Left lung (tissue), 10 donors: Measurements from ENCODE around the gene PPP1R12B. TPM values are rescaled to one million over a fixed set of nuclear protein-coding genes. Genes with fewer than 3 reads are reported as not detected.
"Not testable (repeated sequence)": the region's sequence is repeated elsewhere in the genome, so short reads cannot be mapped to it uniquely, and the experiment has no call there.

Experiments used
- ATAC-seq: fragments of 200-7000 bp; cut with Tn5 transposase; one replicate; pipeline ENCODE4 v1.9.1; 2020; ENCODE audit warnings: moderate library complexity
- DNase-seq, 4 donors: peaks; one replicate each; pipeline ENCODE4 v3.0.0-alpha.2; 2013 to 2020
- H3K27ac ChIP-seq, 2 donors: fragments of 200-600 bp; sonication (generic) in 1 of 2; one replicate each; pipeline versions ENCODE4 v1.5.0 to v1.8.0; 2020 to 2021
- H3K27me3 ChIP-seq, 2 donors: fragments of 200-600 bp; sonication (generic) in 1 of 2; one replicate each; pipeline versions ENCODE4 v1.5.0 to v1.8.0; 2020 to 2021
- H3K36me3 ChIP-seq, 2 donors: fragments of 200-600 bp; sonication (generic) in 1 of 2; one replicate each; pipeline versions ENCODE4 v1.5.0 to v1.8.0; 2020 to 2021
- H3K4me1 ChIP-seq, 2 donors: fragments of 200-600 bp; one replicate each; pipeline ENCODE4 v1.8.0; 2021
- H3K4me3 ChIP-seq, 2 donors: fragments of 200-600 bp; sonication (generic) in 1 of 2; one replicate each; pipeline versions ENCODE4 v1.5.0 to v1.8.0; 2020 to 2021; ENCODE audit warnings: mild to moderate bottlenecking in 1 of 2
- H3K9me3 ChIP-seq, 2 donors: fragments of 200-600 bp; sonication (generic) in 1 of 2; one replicate each; pipeline versions ENCODE4 v1.5.0 to v1.8.0; 2020 to 2021
- intact Hi-C, 2 donors: fragments of 100-400 bp; cut with DNase I; formaldehyde crosslinking; loops; one replicate each; pipeline versions ENCODE4 v1.11.2 to v1.14.2; 2022
- polyA plus RNA-seq, 6 donors: library from polyadenylated mRNA; unstranded; fragments of 120-200 nt; gene quantifications; one replicate each; pipeline ENCODE4 v1.2.1, GENCODE V29; 2013; ENCODE audit not compliant: insufficient read length in 6 of 6
- total RNA-seq, 2 donors: library from RNA; stranded (reverse); fragmentation: NEBNext Ultra II Directional; extraction: Animal tissue kit (Norgen Biotek cat#: 25700); gene quantifications; one replicate each; pipeline ENCODE4 v1.2.1, GENCODE V29; 2021
- TF ChIP-seq, protein P1 (sequence below), 2 donors: fragments of 200-600 bp; sonication (generic) in 1 of 2; IDR thresholded peaks; one replicate each; pipeline versions ENCODE4 v1.5.0 to v1.8.0; 2021; ENCODE audit warnings: antibody characterized with exemption in 2 of 2
- donor health status: DM: no; HTN: yes; CAD: no.
- donor health status: DM: no; HTN: no; CAD: no.

Gene PPP1R12B
- total and polyA plus RNA-seq, 8 donors: 25.8 to 45.9 (median 30.8) TPM

DNA sequence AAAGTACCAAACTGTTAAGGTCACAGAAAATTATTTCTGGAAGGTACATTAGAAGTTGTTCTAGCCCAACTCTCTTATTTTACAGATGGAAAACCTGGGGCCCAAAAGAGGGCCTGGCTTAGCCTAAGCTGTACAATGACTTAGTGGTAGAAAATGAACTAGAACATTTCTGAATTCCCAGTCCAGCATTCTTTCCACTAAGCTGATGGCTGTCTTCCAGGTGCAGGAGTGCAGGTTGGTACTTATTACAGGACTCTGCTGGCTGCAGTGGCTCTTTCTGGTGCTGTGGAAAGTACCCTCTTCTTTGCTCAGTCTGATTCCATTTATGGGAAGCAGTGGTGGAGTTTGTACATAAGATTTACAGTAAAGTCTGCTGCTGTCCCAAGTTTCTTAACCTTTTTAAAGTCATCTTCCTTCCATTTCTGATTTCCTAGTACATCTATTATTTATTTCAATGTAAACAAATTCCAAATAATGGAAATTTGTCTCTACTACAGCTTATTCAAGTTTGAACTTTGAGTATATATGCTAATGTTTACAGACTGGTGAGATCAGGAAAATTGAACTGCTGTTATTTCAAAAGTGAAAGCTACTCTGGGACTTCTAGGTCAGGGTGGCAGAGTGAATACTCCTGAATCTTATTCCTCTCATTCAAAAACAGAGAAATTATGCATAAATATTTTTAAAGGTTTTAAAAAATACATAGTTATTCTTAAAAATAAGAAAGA is 171.8 kb downstream of the PPP1R12B start:
- H3K36me3 ChIP-seq, H3K9me3 ChIP-seq, intact Hi-C loops, DNase-seq, H3K27me3 ChIP-seq, H3K4me3 ChIP-seq: not testable (repeated sequence)
- Histone ChIP-seq H3K4me1 (peaks cover 4 to 14% of the 10 kb centered on the region in 2 donors), H3K27ac (peak overlapping the region; percentile 33 to 50)
- ATAC-seq: peak; percentile 89

DNA sequence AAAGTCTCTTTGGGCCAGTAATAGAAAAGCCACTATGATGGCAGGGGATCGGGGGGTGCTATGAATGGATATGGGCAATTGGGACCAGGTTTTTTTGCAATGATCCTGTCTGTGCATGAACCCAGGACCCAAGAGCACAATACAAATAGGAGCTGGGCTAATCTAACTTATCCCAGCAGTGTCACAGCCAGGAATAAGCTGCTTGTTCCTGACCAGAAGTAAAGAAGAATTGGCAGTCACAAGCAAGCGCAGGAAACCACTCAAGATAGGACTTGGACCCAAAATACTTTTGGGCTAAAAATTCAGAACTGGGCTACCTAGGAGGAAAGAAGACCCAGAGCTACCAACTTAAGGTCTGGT is 172.3 kb downstream of the PPP1R12B start:
- peak overlapping the region; percentile 33 to 36 for H3K27ac ChIP-seq
- not testable (repeated sequence) for H3K9me3 ChIP-seq

DNA sequence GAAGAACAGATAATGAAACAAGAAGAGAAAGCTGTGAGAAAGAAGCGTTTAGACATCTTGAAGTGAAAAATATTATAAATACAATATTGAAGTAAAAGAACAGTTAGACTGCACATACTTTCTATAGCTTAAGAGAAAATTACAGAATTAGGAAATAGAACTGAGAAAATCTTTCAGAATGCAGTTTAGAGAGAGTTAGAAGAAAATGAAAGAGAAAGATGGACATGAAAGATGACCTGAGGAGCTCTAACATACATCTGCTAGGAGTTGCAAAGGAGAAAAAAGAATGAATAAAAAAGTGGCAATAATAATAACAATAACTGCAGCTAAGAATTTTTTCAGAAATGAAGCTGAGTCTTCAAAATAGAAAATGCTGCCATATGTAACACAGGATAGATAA is 173.0 kb downstream of the PPP1R12B start:
- H3K4me3 ChIP-seq, intact Hi-C loops, ATAC-seq, H3K36me3 ChIP-seq, H3K9me3 ChIP-seq, H3K27ac ChIP-seq, H3K27me3 ChIP-seq, DNase-seq: not testable (repeated sequence)
- peaks cover 4 to 19% of the 10 kb centered on the region in 2 donors for H3K4me1 ChIP-seq

More for the DNA sequence above, 172.3 kb downstream of the PPP1R12B start:
- H3K4me3 ChIP-seq, H3K36me3 ChIP-seq, H3K27me3 ChIP-seq, intact Hi-C loops, DNase-seq, ATAC-seq: not testable (repeated sequence)
- H3K4me1 ChIP-seq: peaks cover 4 to 15% of the 10 kb centered on the region in 2 donors

DNA sequence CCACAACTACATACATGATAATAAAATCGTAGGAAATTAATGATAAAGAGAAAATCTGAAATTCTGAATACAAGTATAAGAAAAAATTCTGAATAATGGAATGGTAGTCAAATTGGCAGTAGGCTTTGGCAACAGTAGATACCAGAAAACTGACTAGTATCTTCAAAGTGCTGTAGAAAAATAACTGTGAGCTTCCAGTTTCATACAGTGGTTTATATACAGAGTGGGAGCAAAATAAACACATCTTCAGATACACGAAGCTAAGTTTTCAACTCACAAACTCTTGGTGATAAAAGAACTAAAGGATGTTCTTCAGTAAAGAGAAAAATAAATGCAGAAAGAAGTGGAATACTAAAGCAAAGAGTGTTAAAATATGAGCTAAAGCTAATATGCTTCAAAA is 173.4 kb downstream of the PPP1R12B start:
- Histone ChIP-seq H3K9me3 (no peaks in the 10 kb centered on the region), H3K36me3 (peaks cover 0 to 5% of the 10 kb centered on the region in 2 donors), H3K27ac (no peak overlapping the region), H3K27me3 (no peaks in the 10 kb centered on the region), H3K4me3 (no peak overlapping the region), H3K4me1 (peaks cover 4 to 19% of the 10 kb centered on the region in 2 donors)
- ATAC-seq (no peak), DNase-seq (no peak)
- TF ChIP-seq, protein P1, sequence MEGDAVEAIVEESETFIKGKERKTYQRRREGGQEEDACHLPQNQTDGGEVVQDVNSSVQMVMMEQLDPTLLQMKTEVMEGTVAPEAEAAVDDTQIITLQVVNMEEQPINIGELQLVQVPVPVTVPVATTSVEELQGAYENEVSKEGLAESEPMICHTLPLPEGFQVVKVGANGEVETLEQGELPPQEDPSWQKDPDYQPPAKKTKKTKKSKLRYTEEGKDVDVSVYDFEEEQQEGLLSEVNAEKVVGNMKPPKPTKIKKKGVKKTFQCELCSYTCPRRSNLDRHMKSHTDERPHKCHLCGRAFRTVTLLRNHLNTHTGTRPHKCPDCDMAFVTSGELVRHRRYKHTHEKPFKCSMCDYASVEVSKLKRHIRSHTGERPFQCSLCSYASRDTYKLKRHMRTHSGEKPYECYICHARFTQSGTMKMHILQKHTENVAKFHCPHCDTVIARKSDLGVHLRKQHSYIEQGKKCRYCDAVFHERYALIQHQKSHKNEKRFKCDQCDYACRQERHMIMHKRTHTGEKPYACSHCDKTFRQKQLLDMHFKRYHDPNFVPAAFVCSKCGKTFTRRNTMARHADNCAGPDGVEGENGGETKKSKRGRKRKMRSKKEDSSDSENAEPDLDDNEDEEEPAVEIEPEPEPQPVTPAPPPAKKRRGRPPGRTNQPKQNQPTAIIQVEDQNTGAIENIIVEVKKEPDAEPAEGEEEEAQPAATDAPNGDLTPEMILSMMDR (IDR thresholded peaks at IDR 0.05): no peak
- intact Hi-C loops: no loop called here

DNA sequence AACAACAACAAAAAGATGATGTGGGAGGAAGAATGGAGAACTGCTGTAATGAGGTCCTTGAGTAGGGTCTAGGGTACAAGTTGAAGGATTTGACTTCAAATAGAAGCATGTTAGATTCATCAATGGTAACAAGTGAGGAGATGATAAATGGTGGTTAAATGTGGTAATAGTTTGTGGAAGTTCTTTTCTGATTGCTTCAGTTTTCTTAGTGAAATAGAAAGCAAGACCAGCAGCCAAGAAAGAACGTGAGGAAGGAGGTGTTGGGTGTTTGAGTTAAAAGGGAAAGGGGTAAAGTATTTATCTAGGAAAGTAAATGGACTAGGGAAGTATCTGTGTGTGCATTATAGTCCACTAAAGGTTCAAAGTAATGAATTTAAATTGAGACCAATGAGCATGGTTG is 177.6 kb downstream of the PPP1R12B start:
- H3K27ac ChIP-seq, intact Hi-C loops: not testable (repeated sequence)

DNA sequence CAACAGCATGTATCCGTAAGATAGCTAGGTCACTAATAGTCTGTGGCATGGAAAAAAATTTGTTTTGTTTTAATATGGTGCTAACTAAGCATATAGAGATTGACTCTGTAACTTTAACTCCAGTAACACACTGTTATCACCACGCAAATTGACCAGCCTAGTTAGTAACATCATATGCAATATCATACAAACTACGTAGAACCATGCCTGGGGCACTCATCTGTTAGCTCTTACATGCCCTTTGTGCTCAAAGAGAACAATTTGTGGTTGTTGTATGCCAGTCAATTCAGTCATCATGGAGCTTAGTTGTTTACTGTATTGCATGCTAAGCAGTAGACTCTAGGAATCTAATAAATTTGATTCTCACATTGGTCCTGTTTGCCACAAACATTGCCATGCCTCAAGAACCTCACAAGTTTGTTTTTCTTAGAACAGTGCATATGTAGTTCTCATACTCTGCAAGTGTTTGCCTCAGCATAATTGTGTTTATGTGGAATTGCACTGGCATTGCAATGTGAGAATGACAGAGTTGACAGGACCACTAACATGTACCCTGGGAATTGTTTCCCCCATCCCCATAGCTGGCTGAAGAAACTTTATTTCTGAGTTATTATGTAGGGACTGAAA is 179.7 kb downstream of the PPP1R12B start:
- H3K27ac ChIP-seq, H3K27me3 ChIP-seq, H3K4me3 ChIP-seq, DNase-seq, ATAC-seq, H3K36me3 ChIP-seq, intact Hi-C loops, H3K9me3 ChIP-seq: not testable (repeated sequence)
- H3K4me1 ChIP-seq: peaks cover 0 to 16% of the 10 kb centered on the region in 2 donors

More for the DNA sequence above, 177.6 kb downstream of the PPP1R12B start:
- H3K4me1 ChIP-seq, H3K4me3 ChIP-seq, H3K36me3 ChIP-seq, H3K9me3 ChIP-seq, DNase-seq, ATAC-seq, H3K27me3 ChIP-seq: not testable (repeated sequence)

DNA sequence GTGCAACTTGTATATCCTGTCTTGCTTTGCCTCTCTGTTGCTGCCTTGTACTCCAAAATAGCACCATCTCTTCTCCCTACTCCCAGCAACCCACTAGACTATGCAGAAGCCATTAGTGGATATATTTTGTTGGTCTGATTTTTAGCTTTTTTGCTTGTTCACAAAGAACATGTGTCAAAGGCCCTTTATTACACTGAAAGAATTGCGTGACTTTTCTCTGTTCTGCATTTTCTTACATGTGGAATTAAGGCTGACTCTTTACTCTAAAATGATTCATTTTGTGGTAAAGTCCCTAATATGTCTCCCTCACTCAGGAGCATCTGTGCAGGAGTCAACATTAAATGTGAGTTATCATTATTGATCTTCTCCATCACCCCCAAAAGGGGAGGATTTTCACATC is 182.2 kb downstream of the PPP1R12B start:
- intact Hi-C loops, H3K27me3 ChIP-seq, ATAC-seq, H3K9me3 ChIP-seq, H3K27ac ChIP-seq, H3K4me3 ChIP-seq, DNase-seq, H3K36me3 ChIP-seq: not testable (repeated sequence)
- peaks cover 0 to 16% of the 10 kb centered on the region in 2 donors for H3K4me1 ChIP-seq

DNA sequence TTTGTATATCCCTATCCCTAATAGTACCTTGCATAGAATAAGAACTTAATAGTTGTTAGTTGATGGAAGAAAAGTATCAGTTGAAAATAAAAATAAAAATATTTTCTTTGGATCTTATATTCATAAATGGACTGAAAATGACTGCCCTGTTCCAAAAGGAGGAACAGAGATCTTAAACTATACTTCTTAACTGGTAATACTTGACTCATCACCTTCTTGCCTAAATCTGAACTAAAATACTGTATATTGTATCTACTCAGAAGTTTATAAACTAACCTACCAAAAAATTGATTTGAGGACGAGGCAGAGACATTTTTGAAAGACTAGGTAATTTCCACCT is 182.9 kb downstream of the PPP1R12B start:
- H3K27me3 ChIP-seq: no peaks in the 10 kb centered on the region
- TF ChIP-seq, protein P1 (IDR thresholded peaks at IDR 0.05): no peak
- ATAC-seq (no peak), DNase-seq (no peak)
- H3K4me3 ChIP-seq: no peak overlapping the region
- H3K27ac ChIP-seq: no peak overlapping the region
- no peaks in the 10 kb centered on the region for H3K36me3 ChIP-seq
- no peaks in the 10 kb centered on the region for H3K9me3 ChIP-seq
- peaks cover 0 to 11% of the 10 kb centered on the region in 2 donors for H3K4me1 ChIP-seq
- intact Hi-C loops: no loop called here

DNA sequence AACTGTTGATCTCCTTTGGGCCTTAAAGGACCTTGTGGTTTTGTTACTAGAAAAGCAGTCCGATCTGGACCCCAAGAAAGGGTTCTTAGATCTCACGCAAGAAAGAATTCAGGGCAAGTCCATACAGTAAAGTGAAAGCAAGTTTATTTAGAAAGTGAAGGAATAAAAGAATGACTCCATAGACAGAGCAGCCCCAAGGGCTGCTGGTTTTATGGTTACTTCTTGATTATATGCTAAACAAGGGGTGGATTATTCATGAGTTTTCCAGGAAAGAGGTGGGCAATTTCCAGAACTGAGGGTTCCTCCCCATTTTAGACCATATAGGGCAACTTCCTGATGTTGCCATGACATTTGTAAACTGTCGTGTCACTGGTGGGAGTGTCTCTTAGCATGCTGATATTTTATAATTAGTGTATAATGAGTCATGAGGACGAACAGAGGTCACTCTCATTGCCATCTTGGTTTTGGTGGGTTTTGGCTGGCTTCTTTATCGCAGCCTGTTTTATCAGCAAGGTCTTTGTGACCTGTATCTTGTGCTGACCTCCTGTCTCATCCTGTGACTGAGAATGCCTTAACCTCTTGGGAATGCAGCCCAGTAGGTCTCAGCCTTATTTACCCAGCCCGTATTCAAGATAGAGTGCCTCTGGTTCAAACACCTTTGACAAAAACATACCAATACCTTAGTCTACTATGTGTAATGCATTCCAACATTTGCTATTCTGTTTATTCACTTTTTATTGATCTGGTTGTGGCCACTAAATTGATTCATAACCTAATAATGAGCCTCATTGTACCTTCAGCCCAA is 183.5 kb downstream of the PPP1R12B start:
- ATAC-seq: peak; percentile 78
- intact Hi-C loops, H3K27me3 ChIP-seq, H3K9me3 ChIP-seq, H3K27ac ChIP-seq, H3K36me3 ChIP-seq, H3K4me3 ChIP-seq, DNase-seq: not testable (repeated sequence)
- peaks cover 0 to 11% of the 10 kb centered on the region in 2 donors for H3K4me1 ChIP-seq

DNA sequence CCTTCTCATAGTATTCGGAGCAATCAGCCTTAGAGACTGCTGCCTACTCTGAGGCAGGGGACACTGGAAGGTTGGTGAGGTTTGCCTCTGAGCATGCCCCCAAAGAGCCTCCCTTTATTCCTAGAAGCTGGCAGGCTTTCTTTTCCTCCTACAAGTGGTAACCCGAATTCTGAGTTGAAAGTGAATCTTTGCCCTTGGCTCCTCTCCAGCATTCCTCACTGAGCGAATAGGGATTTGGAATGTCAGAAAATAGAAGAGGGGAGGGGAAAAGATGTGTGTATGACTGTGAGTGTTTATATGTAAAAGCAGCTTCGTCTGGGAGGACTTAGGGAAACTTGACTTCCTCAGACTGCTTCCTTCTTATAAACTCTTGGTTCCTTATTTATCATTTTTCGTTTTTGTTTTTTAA is 190.7 kb downstream of the PPP1R12B start:
- Histone ChIP-seq H3K27ac (peak overlapping the region; percentile 68 to 83), H3K4me3 (peak overlapping the region; percentile 3 to 15), H3K4me1 (peaks cover 9 to 17% of the 10 kb centered on the region in 2 donors)
- peak in 2 of 4 donors; percentile 70 to 75 for DNase-seq
- H3K36me3 ChIP-seq, H3K9me3 ChIP-seq, intact Hi-C loops, H3K27me3 ChIP-seq: not testable (repeated sequence)
- ATAC-seq: peak; percentile 69

DNA sequence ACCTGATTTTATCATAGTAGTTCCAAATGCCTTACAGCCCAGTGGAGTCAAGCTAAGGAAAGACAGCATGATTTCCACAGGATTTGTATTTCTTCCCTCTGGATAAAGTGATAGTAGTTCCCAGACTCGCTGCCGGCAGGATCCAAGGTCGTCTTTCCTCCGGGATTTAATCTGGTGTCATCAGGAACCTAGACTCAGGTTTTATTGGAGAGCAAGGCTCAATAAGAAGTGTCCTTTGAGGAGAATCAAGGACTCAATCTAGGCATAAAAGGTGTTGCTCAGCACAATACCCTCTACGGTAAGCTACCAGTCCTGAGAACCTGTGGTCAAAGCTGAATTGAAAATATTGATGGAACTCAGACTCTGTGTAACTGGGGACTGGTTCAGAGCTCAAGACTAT is 191.1 kb downstream of the PPP1R12B start:
- intact Hi-C loops, DNase-seq, H3K36me3 ChIP-seq, H3K27me3 ChIP-seq, H3K9me3 ChIP-seq, ATAC-seq: not testable (repeated sequence)
- H3K4me1 ChIP-seq: peaks cover 9 to 17% of the 10 kb centered on the region in 2 donors
- H3K4me3 ChIP-seq: peak overlapping the region; percentile 3 to 15
- peak overlapping the region; percentile 68 to 83 for H3K27ac ChIP-seq
